GM21825 (cell line): ENCODE data around the gene PCED1B.
"Not testable (repeated sequence)": the region's sequence is repeated elsewhere in the genome, so short reads cannot be mapped to it uniquely, and the experiment has no call there.

Experiments used
- ATAC-seq: cut with Tn5 transposase; IDR thresholded peaks from one replicate; pipeline ENCODE4 v1.9.1; 2021; ENCODE audit warnings: mild to moderate bottlenecking, moderate library complexity; ENCODE audit not compliant: unreplicated experiment

The PCED1B gene, protein sequence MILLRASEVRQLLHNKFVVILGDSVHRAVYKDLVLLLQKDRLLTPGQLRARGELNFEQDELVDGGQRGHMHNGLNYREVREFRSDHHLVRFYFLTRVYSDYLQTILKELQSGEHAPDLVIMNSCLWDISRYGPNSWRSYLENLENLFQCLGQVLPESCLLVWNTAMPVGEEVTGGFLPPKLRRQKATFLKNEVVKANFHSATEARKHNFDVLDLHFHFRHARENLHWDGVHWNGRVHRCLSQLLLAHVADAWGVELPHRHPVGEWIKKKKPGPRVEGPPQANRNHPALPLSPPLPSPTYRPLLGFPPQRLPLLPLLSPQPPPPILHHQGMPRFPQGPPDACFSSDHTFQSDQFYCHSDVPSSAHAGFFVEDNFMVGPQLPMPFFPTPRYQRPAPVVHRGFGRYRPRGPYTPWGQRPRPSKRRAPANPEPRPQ

DNA sequence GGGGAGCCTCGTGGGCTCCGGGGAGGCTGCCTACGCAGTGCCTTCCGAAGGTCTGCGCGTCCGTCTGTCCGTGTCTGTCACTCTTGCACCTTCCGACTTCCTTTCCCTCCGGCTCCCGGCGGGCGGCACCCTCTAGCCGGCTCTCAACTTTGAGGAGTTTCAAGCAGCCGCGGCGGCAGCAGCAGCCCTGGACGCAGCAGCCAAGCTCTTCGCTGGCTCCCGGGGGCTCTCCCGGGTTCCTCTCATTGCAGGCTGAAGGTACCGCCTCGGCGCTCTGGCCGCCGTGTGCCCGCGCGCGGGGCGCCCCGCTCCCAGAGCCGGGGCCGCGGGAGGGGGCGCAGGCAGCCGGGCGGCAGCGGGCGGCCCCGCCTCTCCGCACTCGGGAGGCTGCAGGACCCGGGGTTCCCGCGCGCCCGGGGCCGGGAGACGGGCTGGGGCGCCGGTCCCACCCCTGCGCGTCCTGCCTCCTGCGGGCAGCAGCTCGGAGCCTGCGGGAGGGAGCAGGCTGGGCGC is at the start of gene PCED1B, which contains the start of gene AMIGO2:
Gene PCED1B (plus strand): TSS at position 154 of the 513 bp plus-strand sequence. CDS start 155,443 bp downstream, outside the sequence.
Gene AMIGO2 (minus strand): TSS at position 492 of the 513 bp plus-strand sequence. CDS start 957 bp downstream, outside the sequence.
- peak; percentile 67 for ATAC-seq

DNA sequence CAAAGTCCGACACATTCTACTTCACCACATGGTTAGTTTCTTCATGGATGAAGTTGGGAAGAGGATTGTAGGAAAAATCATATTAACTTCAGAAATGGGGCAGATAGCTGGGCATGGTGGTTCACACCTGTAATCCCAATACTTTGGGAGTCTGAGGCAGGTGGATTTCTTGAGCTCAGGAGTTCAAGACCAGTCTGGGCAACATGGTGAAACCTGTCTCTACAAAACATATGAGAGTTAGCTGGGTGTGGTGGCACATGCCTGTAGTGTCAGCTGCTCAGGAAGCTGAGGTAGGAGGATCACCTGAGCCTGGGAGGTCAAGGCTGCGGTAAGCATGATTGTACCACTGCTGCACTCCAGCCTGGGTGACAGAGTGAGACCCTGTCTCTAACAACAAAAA is 49.5 kb upstream of the PCED1B start:
- ATAC-seq: no peak

- no peak for ATAC-seq
Observed at GRCh38 chr12:47032644-47033043, 46.8 kb upstream of the PCED1B start.

- no peak for ATAC-seq
Observed at GRCh38 chr12:47033081-47033480, 46.3 kb upstream of the PCED1B start.

DNA sequence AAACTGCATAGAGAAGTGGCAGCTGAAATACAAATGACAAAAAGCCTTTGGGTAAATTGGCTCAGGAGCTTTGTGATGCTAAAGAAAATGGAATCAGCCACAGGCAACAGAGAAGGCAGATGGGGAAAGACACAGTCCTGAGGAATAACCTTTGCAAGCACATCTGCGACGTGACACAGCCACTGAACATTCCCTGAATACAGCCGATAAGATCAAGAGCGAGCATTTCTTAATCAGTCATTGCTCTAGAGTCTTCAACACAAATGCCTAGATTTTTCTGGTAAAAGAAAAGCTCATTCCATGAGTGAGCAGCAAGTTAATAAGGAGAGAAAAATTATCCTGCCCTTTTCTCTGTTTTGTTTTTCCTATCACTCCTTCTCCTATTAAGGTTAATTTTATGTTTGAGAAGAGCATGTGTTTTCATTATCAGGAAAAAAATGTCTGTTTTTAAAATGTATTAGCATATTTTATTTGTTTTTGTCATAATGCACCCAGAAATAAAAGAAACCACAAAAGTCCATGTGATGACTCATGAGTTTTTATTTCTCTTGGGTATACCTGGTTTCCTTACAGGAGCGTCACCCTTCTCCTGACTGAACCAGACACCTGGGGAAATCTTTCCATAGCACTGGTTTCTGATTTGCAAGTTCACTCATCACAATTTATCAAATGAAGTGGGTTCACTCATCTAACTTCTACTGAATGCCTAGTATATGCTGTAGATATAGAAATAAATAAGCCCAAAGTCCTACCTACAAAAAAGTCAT is 45.4 kb upstream of the PCED1B start:
- ATAC-seq: no peak

GRCh38 chr12:47034661-47035060 is 44.8 kb upstream of the PCED1B start:
- no peak for ATAC-seq

GRCh38 chr12:47035484-47035883 is 43.9 kb upstream of the PCED1B start:
- ATAC-seq: no peak

DNA sequence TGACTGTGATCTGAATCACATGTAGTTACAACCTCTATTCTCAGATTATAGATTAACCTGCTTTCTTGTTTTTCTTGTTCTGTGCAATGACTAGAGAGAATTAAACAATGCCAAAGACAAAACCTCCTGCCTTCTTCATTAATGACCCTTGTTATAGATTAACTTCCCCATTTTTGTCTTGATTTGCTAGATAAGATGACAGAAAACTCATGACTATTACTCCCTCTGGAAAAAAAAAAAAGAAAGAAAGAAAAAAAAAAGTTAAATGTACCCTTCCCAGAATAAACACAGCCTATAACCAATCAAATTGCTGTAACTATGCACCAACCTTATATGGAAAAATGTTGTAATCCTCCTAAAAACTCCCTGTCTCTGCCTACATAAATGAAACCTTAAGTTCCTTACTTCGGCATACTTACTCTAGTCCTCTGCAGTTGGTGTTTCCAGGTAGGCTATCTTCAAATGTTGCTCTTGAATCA is 41.1 kb upstream of the PCED1B start:
- ATAC-seq: no peak

DNA sequence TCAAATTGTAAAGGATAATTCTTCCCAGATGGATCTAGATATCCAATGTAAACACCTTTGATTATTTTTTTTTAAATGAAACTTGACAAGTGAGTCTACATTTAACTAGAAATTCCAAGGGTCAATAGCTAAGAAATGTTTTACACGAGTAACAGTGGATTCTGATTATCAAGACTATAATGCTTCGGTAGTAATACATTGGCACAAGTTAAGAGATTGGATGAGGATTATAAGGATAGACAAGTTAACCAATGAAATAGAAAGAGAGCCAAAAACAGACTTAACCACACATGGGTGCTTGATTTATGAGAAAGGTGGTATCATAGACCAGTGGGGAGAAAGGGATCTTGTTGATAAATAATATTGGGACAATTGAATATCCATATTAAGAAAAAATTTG is 40.3 kb upstream of the PCED1B start:
- ATAC-seq: no peak

- ATAC-seq: no peak
Observed at GRCh38 chr12:47039756-47040155, 39.7 kb upstream of the PCED1B start.

DNA sequence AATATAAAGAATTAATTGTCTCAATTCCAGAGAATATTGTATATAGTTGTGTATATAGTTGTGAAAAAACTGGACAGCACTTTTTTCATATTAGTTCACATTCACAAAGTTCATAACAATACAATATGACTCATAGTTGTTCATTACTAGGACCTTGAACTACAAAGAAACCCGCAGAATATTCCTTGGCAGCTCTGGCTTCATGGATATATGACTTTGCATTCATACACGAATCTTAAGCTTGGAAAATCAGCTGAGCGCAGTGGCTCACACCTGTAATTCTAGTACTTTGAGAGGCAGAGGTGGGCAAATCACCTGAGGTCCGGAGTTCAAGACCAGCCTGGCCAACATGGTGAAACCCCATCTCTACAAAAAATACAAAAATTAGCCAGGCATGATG is 38.1 kb upstream of the PCED1B start:
- no peak for ATAC-seq

DNA sequence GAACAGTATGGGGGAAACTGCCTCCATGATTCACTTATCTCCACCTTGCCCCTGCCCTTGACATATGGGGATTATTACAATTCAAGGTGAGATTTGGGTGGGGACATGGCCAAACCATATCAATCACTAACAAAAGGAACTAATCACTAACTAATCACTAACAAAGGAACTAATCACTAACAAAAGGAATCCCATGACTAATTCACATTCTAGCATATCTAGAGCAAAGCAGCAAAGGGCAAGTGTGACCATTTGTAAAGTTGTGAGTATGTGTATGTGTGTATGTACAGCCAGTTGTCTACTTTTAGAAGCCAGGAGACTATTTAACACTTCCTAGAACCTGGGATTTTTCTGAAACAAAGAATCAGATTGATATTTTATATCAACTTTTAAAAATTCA is 30.9 kb upstream of the PCED1B start:
- no peak for ATAC-seq

GRCh38 chr12:47051291-47051690 is 28.1 kb upstream of the PCED1B start:
- ATAC-seq: not testable (repeated sequence)

GRCh38 chr12:47052274-47052673 is 27.1 kb upstream of the PCED1B start:
- ATAC-seq: no peak

DNA sequence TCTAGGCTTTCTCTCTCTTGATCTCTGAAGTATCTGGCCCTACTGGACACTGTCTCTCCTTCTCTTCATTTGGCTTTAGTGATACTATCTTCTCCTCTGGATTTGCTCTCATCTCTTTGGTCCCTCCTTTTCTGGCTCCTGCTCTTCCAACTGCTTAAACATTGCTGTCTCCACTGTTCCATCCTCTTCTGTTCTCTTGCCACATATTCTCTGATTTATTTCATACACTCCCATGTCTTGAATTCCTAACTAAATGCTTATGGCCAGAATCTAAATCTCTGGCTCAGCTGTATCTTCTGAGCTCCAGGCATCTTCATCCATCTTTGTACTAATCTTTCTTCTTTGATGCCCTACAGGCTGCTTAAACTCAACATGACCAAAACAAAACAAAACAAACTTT is 25.5 kb upstream of the PCED1B start:
- no peak for ATAC-seq

- ATAC-seq: no peak
Observed at GRCh38 chr12:47054659-47055058, 24.8 kb upstream of the PCED1B start.

DNA sequence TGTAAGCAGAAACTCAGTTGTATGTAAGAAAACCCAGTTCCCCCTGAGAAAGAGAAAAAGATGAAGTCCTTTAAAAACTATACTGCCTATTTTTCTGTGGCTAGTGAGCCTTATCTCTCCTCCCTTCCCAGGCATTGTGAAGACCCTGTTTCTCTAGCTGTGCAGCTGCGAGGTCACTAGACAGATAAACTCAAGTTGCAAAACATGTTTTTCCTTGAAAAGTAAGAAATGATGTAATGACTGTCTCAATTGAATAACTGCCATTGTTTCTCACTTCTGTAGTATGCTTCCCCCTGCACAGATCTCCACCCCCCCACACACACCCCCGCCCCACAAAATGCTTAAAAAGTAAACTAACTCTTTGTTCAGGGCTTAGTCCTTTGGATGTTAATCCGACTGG is 23.6 kb upstream of the PCED1B start:
- ATAC-seq: not testable (repeated sequence)

DNA sequence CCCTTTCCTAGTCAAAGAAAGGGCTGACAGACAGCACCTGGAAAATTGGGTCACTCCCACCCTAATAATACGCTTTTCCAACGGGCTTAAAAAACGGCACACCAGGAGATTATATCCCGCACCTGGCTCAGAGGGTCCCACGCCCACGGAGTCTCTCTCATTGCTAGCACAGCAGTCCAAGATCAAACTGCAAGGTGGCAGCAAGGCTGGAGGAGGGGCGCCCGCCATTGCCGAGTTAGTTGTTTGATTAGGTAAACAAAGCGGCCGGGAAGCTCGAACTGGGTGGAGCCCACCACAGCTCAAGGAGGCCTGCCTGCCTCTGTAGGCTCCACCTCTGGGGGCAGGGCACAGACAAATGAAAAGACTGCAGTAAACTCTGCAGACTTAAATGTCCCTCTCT is 22.5 kb upstream of the PCED1B start:
- not testable (repeated sequence) for ATAC-seq

- not testable (repeated sequence) for ATAC-seq
Observed at GRCh38 chr12:47058640-47059039, 20.8 kb upstream of the PCED1B start.

DNA sequence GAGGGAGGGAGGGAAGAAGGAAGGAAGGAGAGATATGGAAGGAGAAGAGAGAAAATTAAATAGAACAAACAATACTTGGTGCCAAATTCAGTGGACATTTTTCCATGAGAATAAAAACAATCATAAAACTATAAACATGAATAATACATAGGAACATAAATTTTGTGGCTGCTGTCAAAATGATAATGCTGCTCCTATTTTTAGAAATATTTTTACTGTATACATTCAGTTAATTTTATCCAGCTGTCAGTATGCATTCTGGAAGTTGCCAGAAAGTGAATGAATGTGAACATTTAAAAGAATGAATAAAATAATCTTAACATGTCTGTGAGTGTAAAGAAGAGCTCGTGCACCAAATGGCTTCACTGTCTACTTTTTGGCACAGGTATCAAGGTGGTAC is 13.9 kb upstream of the PCED1B start:
- no peak for ATAC-seq

- no peak for ATAC-seq
Observed at GRCh38 chr12:47066278-47067025, 13.0 kb upstream of the PCED1B start.
